Gastroesophageal sphincter (tissue), 3 donors: ENCODE results near the gene MS4A12.

Source experiments
- EP300 ChIP-seq: sonication (generic); formaldehyde crosslinking; IDR thresholded peaks from one replicate; pipeline ENCODE4 v1.6.1; 2017; ENCODE audit warnings: antibody characterized with exemption, mild to moderate bottlenecking
- TF ChIP-seq, protein P1 (sequence below), 4 experiments: fragments of 200-600 bp in 2 of 4; fragments of 450-650 bp in 2 of 4; sonication (generic) in 1 of 4; IDR thresholded peaks; one replicate each; pipeline ENCODE4 v1.5.1; 2017 to 2019; ENCODE audit warnings: antibody characterized with exemption in 4 of 4, mild to moderate bottlenecking in 2 of 4, moderate library complexity in 2 of 4

- TF ChIP-seq, protein P1, sequence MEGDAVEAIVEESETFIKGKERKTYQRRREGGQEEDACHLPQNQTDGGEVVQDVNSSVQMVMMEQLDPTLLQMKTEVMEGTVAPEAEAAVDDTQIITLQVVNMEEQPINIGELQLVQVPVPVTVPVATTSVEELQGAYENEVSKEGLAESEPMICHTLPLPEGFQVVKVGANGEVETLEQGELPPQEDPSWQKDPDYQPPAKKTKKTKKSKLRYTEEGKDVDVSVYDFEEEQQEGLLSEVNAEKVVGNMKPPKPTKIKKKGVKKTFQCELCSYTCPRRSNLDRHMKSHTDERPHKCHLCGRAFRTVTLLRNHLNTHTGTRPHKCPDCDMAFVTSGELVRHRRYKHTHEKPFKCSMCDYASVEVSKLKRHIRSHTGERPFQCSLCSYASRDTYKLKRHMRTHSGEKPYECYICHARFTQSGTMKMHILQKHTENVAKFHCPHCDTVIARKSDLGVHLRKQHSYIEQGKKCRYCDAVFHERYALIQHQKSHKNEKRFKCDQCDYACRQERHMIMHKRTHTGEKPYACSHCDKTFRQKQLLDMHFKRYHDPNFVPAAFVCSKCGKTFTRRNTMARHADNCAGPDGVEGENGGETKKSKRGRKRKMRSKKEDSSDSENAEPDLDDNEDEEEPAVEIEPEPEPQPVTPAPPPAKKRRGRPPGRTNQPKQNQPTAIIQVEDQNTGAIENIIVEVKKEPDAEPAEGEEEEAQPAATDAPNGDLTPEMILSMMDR (IDR thresholded peaks at IDR 0.05): no peak
- TF ChIP-seq EP300: no peak
These were observed 35.9 kb downstream of the MS4A12 start for GRCh38 chr11:60528465-60528864.
